ENCODE data around the gene LRRC72.
"Not testable (repeated sequence)": the region's sequence is repeated elsewhere in the genome, so short reads cannot be mapped to it uniquely, and the experiment has no call there.

LRRC72 gene

GRCh38 chr7:16493266-16493665, 33.4 kb upstream of the LRRC72 start:
- no peak for DNase-seq (ENCODE audit: extremely low read depth, low read depth)
- no peak overlapping the region for H3K4me3 ChIP-seq (replicated peaks; ENCODE audit: low read depth, low read length)
- TF ChIP-seq CTCF (IDR thresholded peaks at IDR 0.05; ENCODE audit: low read depth, low read length, missing control alignments): no peak

- TF ChIP-seq CTCF (IDR thresholded peaks at IDR 0.05; ENCODE audit: low read depth, low read length, missing control alignments): no peak
- no peak overlapping the region for H3K4me3 ChIP-seq (replicated peaks; ENCODE audit: low read depth, low read length)
- no peak for DNase-seq (ENCODE audit: extremely low read depth, low read depth)
Observed at GRCh38 chr7:16494551-16494950, 32.1 kb upstream of the LRRC72 start.

GRCh38 chr7:16494955-16495719, 31.5 kb upstream of the LRRC72 start:
- no peak for DNase-seq (ENCODE audit: extremely low read depth, low read depth)
- no peak overlapping the region for H3K4me3 ChIP-seq (replicated peaks; ENCODE audit: low read depth, low read length)
- TF ChIP-seq CTCF (IDR thresholded peaks at IDR 0.05; ENCODE audit: low read depth, low read length, missing control alignments): no peak

GRCh38 chr7:16498122-16498521, 28.5 kb upstream of the LRRC72 start:
- DNase-seq (ENCODE audit: extremely low read depth, low read depth): no peak
- H3K4me3 ChIP-seq (replicated peaks; ENCODE audit: low read depth, low read length): no peak overlapping the region
- no peak for TF ChIP-seq CTCF (IDR thresholded peaks at IDR 0.05; ENCODE audit: low read depth, low read length, missing control alignments)

- no peak for DNase-seq (ENCODE audit: extremely low read depth, low read depth)
- H3K4me3 ChIP-seq (replicated peaks; ENCODE audit: low read depth, low read length): no peak overlapping the region
- TF ChIP-seq CTCF (IDR thresholded peaks at IDR 0.05; ENCODE audit: low read depth, low read length, missing control alignments): no peak
Observed at GRCh38 chr7:16502303-16502702, 24.3 kb upstream of the LRRC72 start.

- TF ChIP-seq CTCF (IDR thresholded peaks at IDR 0.05; ENCODE audit: low read depth, low read length, missing control alignments): no peak
- DNase-seq (ENCODE audit: extremely low read depth, low read depth): no peak
- H3K4me3 ChIP-seq (replicated peaks; ENCODE audit: low read depth, low read length): no peak overlapping the region
Observed at GRCh38 chr7:16504019-16504418, 22.6 kb upstream of the LRRC72 start.

- not testable (repeated sequence) for H3K4me3 ChIP-seq (replicated peaks; ENCODE audit: low read depth, low read length); DNase-seq (ENCODE audit: extremely low read depth, low read depth)
Observed at GRCh38 chr7:16506422-16506821, 20.2 kb upstream of the LRRC72 start.
